Nucleus accumbens (tissue), 56 donors: ENCODE measurements around the gene CRTAC1.

ENCODE experiments used
- DNase-seq, 56 donors: peaks; one replicate each; lab custom pipeline; 2025; lab: John Stamatoyannopoulos, UW

The CRTAC1 gene

DNA sequence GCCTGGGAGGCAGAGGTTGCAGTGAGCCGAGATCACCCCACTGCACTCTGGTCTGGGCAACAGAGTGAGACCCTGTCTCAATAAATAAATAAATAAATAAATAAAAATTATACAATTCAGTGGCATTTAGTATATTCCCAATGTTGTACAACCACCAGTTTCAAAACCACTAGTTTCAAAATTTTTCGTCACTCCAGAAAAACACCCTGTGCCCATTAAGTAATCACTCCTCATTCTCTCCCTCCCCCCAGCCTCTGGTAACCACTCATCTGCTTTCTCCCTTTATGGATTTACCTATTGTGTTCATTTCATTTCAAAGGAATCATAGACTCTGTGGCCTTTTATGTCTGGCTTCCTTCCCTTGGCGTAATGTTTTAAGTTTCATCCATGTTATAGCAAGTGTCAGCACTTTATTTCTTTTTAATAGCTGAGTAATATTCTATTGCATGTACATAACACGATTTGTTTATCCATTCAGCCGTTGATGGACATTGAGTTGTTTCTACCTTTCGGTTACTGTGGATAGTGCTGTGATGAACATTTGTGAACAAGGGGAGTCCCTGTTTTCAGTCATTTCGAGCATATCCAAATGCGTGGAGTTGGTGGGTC lies 210.2 kb downstream of the CRTAC1 start:
- DNase-seq: no peak

DNA sequence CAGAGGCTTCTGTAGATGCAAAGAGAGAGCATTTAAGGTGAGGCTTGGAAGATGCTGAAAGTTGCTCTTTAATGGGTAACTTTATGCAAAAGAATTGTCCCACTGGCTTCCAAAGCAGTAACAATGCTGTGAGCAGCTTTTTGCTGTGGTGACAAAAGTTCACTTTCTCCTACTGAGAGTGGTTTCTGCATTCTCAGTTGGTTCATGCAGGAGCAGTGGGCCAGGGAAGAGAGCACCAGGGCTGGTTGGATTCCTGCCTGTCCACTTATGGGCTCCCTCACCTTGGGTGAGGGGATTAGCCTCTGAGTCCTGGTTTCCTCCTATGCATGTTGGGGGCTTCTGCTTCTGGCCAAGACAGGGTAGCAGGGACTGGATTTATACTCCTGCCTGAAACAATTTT lies 211.8 kb downstream of the CRTAC1 start:
- no peak for DNase-seq

DNA sequence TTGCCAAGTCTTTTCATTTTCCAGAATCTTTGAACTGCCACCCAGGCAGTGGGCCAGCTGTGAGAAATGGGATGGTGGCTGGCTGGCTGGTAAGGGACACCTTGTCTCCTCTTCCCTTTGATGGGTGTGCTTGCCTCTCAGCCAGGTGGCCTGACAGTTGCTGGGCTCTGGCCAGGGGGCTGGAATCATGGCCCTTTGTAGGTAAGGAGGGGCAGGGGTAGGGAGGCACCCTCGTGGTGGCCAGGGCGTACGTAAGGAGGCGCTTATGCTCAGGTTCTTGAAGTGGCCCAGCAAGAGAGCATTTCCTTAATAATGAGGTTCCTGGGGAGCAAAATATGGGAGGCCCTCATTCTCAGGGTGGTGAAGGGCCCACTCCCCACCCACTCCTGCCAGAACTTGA lies 213.8 kb downstream of the CRTAC1 start:
- no peak for DNase-seq
